CD4-positive, alpha-beta T cell treated with Interleukin-17A for 1 hour (primary cell): Measurements from ENCODE around the gene CPXM2.

Experiments used
- DNase-seq: peaks from one replicate; pipeline ENCODE4 v3.0.0-alpha.2; 2020

CPXM2 gene

DNA sequence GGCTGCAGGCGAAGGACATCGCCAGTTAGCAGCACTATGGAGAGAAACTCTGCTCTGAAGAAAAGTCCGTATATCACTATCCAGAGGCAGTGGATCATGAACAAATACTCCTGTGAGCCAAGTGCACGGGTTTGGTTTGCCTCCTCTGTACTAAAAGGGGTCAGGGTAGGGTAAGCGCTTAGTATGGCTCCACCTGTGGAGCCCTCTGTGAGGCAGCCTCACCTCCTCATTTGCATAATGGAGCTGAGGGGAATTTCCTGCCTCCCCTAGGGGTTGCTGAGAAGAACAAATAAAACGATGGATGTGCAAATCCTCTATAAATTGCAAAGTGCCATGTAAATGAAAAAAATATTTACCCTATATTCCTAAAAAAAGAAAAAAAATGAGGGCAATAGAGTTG lies 162.1 kb downstream of the CPXM2 start:
- no peak for DNase-seq

DNA sequence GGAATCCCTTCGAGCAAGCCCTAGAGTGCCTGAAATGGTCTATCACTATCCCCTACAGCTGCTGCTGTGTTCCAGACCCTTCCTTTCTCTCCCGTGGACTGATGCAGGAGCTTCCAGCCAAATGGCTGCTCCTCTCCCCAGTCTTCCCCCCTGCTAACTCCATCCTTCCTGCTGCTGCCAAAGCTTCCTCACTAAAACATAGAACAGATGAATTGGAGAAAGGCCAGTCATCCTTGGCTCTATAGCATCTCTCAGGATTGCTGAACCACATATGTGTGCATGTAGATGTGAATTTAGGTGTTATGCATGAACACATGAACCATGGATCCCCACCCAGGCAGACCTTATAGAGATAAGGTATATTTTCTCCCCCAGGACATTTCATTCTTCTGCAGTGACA lies 164.8 kb downstream of the CPXM2 start:
- no peak for DNase-seq

GRCh38 chr10:123726381-123726780 lies 165.2 kb downstream of the CPXM2 start:
- DNase-seq: no peak

GRCh38 chr10:123724747-123725146 lies 166.9 kb downstream of the CPXM2 start:
- DNase-seq: no peak

DNA sequence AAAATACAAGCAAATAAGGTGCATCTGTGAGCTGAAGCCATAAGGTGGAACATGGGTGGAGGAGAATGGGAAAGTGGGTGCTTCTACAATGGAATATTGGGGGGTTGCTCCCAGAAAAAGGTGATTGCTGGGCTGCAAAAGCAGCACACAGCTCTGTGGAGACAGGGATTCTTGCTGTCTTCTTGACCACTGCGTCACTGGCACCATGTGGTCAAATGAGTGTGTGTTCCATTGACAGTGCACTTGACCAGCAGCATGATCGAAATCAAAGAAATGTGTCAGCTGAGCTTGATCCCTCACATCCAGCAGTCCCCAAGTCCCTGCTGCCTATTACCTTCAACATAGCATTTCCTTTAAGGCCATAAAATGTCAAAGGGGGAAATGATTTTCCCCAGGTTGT lies 169.3 kb downstream of the CPXM2 start:
- no peak for DNase-seq

GRCh38 chr10:123721441-123722049 lies 170.1 kb downstream of the CPXM2 start:
- DNase-seq: no peak

DNA sequence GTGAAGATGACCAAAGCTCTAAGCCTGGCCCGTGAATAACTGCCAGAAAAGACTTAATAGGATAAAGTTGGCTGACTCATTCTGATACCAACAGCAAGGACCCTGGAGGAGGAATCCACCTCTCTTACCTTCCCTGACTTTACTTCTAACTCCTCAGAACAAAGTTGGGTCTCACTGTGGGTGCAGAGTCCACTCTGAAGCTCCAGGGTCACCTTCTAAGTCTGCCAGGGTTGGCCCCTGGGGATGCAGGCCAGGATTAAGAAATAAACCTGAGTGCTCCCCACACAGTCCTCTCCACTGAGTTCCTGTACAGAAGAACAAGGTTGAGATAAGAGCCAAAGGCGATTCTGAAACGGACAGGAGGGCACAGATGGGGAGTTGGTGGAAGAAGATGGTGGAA lies 171.1 kb downstream of the CPXM2 start:
- DNase-seq: no peak

- no peak for DNase-seq
Measured at GRCh38 chr10:123718544-123719060, 173.0 kb downstream of the CPXM2 start.

DNA sequence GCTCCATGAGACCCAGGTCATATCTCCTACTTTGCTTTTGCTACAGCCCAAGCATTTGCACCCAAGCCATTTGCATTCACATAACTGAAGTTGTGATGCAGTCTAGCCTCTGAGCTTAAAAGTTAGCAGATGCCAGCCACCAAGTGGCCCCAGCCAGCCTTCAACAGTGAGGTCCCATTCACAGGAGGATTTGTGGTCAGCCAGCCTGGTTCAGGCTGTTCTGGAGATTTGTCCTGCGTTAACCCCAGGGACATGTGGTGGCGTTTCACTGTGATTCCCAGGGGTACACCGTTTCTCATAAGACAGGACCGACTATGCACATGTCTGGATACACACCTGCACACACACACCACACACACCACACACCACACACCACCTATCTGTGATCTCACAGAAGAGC lies 174.3 kb downstream of the CPXM2 start:
- no peak for DNase-seq

- no peak for DNase-seq
Measured at GRCh38 chr10:123715546-123715945, 176.1 kb downstream of the CPXM2 start.

- no peak for DNase-seq
Measured at GRCh38 chr10:123706236-123706635, 185.4 kb downstream of the CPXM2 start.

GRCh38 chr10:123704812-123705211 lies 186.8 kb downstream of the CPXM2 start:
- no peak for DNase-seq

GRCh38 chr10:123704076-123704475 lies 187.5 kb downstream of the CPXM2 start:
- DNase-seq: no peak

GRCh38 chr10:123703195-123703790 lies 188.3 kb downstream of the CPXM2 start:
- no peak for DNase-seq
